Measurements from ENCODE around the gene RHBDF2.

DNA sequence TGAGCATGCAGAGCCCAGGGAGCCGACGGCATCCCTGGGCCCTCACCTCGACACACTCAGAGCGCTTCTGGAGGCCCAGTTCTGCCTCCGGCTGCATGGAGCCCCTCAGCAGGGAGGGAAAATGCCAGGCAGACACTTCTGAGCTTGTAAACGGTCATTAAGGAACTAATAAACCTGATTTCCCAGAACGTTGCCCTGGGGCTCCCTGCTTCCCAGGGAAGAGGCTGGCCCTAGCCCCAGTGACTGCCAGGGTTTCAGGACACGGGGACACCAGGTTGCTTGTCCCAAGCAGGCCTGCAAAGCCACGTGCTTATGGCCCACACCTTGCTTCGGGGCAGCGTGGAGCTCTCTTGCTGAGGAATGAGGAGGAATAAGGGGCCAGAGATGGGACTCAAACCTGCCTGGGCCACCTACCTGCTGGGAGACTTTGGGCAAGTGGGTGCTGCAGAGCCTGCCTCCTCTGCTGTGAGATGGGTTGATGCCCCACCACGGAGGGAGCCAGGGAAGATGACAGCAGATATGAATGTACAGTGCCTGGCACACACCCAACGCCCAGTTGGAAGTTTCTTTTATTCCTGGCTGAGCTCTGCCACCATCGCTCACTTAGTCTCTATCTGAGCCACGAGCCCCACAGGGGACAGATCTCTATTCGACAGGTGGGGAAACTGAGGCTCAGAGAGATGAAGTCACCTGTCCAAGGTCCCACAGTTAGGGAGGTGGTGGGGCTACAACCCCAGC, 5.4 kb downstream of the RHBDF2 start:
- no peak for TF ChIP-seq EZH2phosphoT487 (IDR thresholded peaks at IDR 0.05; ENCODE audit: borderline replicate concordance, low read length)
- TF ChIP-seq, protein P1, sequence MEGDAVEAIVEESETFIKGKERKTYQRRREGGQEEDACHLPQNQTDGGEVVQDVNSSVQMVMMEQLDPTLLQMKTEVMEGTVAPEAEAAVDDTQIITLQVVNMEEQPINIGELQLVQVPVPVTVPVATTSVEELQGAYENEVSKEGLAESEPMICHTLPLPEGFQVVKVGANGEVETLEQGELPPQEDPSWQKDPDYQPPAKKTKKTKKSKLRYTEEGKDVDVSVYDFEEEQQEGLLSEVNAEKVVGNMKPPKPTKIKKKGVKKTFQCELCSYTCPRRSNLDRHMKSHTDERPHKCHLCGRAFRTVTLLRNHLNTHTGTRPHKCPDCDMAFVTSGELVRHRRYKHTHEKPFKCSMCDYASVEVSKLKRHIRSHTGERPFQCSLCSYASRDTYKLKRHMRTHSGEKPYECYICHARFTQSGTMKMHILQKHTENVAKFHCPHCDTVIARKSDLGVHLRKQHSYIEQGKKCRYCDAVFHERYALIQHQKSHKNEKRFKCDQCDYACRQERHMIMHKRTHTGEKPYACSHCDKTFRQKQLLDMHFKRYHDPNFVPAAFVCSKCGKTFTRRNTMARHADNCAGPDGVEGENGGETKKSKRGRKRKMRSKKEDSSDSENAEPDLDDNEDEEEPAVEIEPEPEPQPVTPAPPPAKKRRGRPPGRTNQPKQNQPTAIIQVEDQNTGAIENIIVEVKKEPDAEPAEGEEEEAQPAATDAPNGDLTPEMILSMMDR (conservative IDR thresholded peaks at IDR 0.05; ENCODE audit: low read depth, low read length) = no peak
